OCI-LY7 (cell line): ENCODE results near the gene SLAMF1. TPM values are rescaled to one million over a fixed set of nuclear protein-coding genes. Genes with fewer than 3 reads are reported as not detected.
A peak's percentile ranks its signal among the peaks of the same experiment; 100 is the strongest.

ENCODE experiments used
- BruUV-seq: library from RNA; stranded (reverse); fragments of 400-500 nt; replicated peaks from 2 replicates; lab custom pipeline; 2021; lab: Mats Ljungman, UMichigan
- CTCF ChIA-PET: fragments of 300-600 bp; sonication (Branson Sonifier 250); formaldehyde crosslinking; loops from one replicate; lab custom pipeline; 2022; ENCODE audit warnings: antibody characterized with exemption; ENCODE audit not compliant: unreplicated experiment; lab: Charles Lee
- POLR2A ChIA-PET: fragments of 300-600 bp; sonication (Branson Sonifier 250); formaldehyde crosslinking; loops from one replicate; lab custom pipeline; 2022; ENCODE audit warnings: antibody characterized with exemption; lab: Charles Lee
- DNase-seq: peaks from one replicate; pipeline ENCODE4 v3.0.0-alpha.2; 2015; ENCODE audit warnings: low spot score
- H2AFZ ChIP-seq: fragments of 200-600 bp; sonication (generic), shearing (Covaris generic); 2 replicates; pipeline ENCODE4 v1.6.1; 2014; ENCODE audit warnings: mild to moderate bottlenecking, antibody characterized with exemption, low read length, moderate library complexity
- H3K27ac ChIP-seq: fragments of 200-600 bp; sonication (generic); 2 replicates; pipeline ENCODE4 v1.5.1; 2014; ENCODE audit warnings: mixed run types, low read depth, mild to moderate bottlenecking, moderate library complexity, low read length, inconsistent platforms; ENCODE audit not compliant: poor library complexity, severe bottlenecking
- H3K36me3 ChIP-seq: fragments of 200-600 bp; sonication (generic); 2 replicates; pipeline ENCODE4 v1.6.1; 2014; ENCODE audit warnings: mild to moderate bottlenecking, antibody characterized with exemption, low read length, moderate library complexity, mixed read lengths; ENCODE audit not compliant: insufficient read depth
- H3K4me1 ChIP-seq: fragments of 200-600 bp; sonication (generic); 2 replicates; pipeline ENCODE4 v1.5.1; 2014; ENCODE audit warnings: mild to moderate bottlenecking, low read length; ENCODE audit not compliant: insufficient read depth, poor library complexity, severe bottlenecking
- H3K4me2 ChIP-seq: fragments of 200-600 bp; sonication (generic); 2 replicates; pipeline ENCODE4 v1.6.1; 2014; ENCODE audit warnings: mild to moderate bottlenecking, low read length
- H3K4me3 ChIP-seq: fragments of 200-600 bp; sonication (generic); 2 replicates; pipeline ENCODE4 v1.5.1; 2014; ENCODE audit warnings: mild to moderate bottlenecking, low read depth, low read length; ENCODE audit not compliant: poor library complexity, severe bottlenecking
- H3K79me2 ChIP-seq: fragments of 200-600 bp; sonication (generic); 2 replicates; pipeline ENCODE4 v1.6.1; 2016; ENCODE audit warnings: low read depth, mild to moderate bottlenecking, low read length, moderate library complexity, mixed read lengths; ENCODE audit not compliant: insufficient read depth
- H3K9me2 ChIP-seq: fragments of 200-600 bp; sonication (generic); 2 replicates; pipeline ENCODE4 v1.6.1; 2016; ENCODE audit warnings: mild to moderate bottlenecking, low read length, mixed read lengths; ENCODE audit not compliant: insufficient read depth
- H3K9me3 ChIP-seq: fragments of 200-600 bp; sonication (generic); 2 replicates; pipeline ENCODE4 v1.6.1; 2014; ENCODE audit warnings: mild to moderate bottlenecking, mixed run types, low read length, mixed read lengths
- H4K20me1 ChIP-seq: fragments of 200-600 bp; sonication (generic); 2 replicates; pipeline ENCODE4 v1.6.1; 2014; ENCODE audit warnings: mild to moderate bottlenecking, antibody characterized with exemption, low read length, moderate library complexity, mixed read lengths; ENCODE audit not compliant: insufficient read depth
- EZH2phosphoT487 ChIP-seq: fragments of 200-600 bp; sonication (generic); IDR thresholded peaks from 2 replicates; pipeline ENCODE4 v1.6.1; 2018; ENCODE audit warnings: low read depth, borderline replicate concordance, mild to moderate bottlenecking, mixed run types, antibody characterized with exemption, low read length, moderate library complexity, mixed read lengths
- intact Hi-C: fragments of 100-400 bp; cut with micrococcal nuclease; formaldehyde crosslinking; loops from one replicate; pipeline ENCODE4 v1.10.0; 2022; ENCODE audit not compliant: unreplicated experiment
- total RNA-seq, 2 experiments: library from RNA; depleted of rRNA in 1 of 2; stranded (reverse); fragments of >200 nt in 1 of 2; shearing (Covaris generic) in 1 of 2; gene quantifications; 2 replicates each; pipeline ENCODE4 v1.2.3, GENCODE V29; 2014 to 2022
- TF ChIP-seq, protein P1 (sequence below): fragments of 200-600 bp; sonication (generic); conservative IDR thresholded peaks from 2 replicates; pipeline ENCODE4 v1.5.1; 2014; ENCODE audit warnings: mild to moderate bottlenecking, antibody characterized with exemption, low read length, moderate library complexity, mixed read lengths

The SLAMF1 gene
- total RNA-seq, 2 experiments from 2014 or later: 0.32 to 0.72 TPM

DNA sequence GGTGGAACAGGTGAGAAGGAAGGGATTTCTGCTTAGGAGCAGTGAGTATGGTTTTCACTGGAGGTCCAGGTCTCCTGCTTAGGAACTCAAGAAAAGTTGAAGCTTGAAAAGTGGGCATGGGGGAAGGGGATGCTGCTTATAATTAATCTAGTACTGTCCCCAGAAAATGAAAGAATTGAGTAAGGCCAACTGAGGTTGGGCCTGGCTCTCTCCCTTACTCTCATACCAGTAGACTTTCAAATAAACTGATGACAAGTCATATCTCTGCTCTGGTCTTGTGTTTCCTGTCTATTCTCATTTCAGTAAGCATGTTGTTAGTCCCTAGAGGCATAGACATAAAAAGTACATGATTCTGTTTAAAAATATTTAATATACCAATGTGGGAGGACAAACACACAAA, 38.4 kb upstream of the SLAMF1 start:
- H3K9me3 ChIP-seq: peaks cover 9% of the 10 kb centered on the region; the same call in 1 of the 2 replicates
- H2AFZ ChIP-seq: no peak overlapping the region
- no peaks in the 10 kb centered on the region for H3K9me2 ChIP-seq
- H4K20me1 ChIP-seq: no peaks in the 10 kb centered on the region; the same call in 1 of the 2 replicates
- H3K36me3 ChIP-seq: peaks cover 98% of the 10 kb centered on the region
- peaks cover 54% of the 10 kb centered on the region for H3K79me2 ChIP-seq
- BruUV-seq: no TSS peak
- H3K4me1 ChIP-seq: peaks cover 37% of the 10 kb centered on the region
- intact Hi-C loops: no loop called here
- H3K4me2 ChIP-seq: no peak overlapping the region
- no peak for DNase-seq
- ChIA-PET POLR2A (interaction anchor here (1.8 kb wide), 1 partner anchor 22 kb away, joined by 9 read pairs; no protein-coding TSS in a partner anchor), CTCF (no interaction called here)
- TF ChIP-seq, protein P1, sequence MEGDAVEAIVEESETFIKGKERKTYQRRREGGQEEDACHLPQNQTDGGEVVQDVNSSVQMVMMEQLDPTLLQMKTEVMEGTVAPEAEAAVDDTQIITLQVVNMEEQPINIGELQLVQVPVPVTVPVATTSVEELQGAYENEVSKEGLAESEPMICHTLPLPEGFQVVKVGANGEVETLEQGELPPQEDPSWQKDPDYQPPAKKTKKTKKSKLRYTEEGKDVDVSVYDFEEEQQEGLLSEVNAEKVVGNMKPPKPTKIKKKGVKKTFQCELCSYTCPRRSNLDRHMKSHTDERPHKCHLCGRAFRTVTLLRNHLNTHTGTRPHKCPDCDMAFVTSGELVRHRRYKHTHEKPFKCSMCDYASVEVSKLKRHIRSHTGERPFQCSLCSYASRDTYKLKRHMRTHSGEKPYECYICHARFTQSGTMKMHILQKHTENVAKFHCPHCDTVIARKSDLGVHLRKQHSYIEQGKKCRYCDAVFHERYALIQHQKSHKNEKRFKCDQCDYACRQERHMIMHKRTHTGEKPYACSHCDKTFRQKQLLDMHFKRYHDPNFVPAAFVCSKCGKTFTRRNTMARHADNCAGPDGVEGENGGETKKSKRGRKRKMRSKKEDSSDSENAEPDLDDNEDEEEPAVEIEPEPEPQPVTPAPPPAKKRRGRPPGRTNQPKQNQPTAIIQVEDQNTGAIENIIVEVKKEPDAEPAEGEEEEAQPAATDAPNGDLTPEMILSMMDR: no peak
- H3K4me3 ChIP-seq: no peak overlapping the region
- H3K27ac ChIP-seq: peak overlapping the region; percentile 11

DNA sequence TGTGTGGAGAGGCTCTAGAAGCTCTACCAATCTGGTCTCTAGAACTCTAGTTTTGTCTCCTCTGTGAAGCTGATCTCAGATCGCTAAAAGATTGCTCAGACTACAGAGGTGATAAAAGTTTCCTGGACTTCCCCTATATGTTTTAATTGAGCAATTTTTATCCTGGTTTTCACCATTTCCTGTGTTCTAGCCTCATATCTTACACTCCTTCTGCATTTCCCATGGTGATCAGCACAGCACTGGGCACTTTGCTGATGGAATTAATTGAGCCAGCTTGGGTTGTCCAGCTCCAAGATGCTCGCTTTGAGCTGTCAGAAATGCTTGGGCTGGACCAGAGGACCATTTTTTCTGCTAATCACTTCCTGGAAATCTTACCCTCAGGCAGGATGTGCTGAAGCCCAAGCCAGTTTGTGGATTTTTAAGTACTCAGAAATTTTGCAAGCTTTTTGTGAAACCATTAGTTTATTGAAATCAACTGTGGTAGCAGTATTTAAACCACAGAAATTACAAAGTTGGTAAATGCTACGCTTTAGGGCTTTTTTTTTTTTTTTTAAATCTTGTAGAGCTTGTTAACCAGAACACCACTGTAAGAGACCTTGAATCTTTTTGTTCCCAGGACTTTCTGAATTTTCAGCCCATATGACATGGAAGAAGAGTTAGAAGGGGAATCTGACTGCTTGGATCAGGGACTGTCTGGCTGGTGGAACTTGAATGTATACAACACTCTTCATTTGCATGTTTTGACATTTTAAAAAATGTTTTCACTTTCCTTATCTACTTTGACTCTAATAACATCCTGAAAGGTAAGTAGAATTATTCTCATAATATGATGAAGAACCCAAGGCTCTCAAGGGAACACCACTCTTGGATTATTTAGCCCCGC, 36.4 kb upstream of the SLAMF1 start:
- DNase-seq: no peak
- H3K4me3 ChIP-seq: no peak overlapping the region
- peaks cover 35% of the 10 kb centered on the region; the same call in 1 of the 2 replicates for H3K79me2 ChIP-seq
- BruUV-seq: no TSS peak
- peak overlapping the region; percentile 26 for H3K27ac ChIP-seq
- ChIA-PET CTCF (interaction anchor here (0.8 kb wide), 1 partner anchor 85 kb away, joined by 6 read pairs; no protein-coding TSS in a partner anchor), POLR2A (interaction anchor here (0.6 to 2.6 kb wide), 10 partner anchors 8 to 115 kb away, joined by 3 to 11 read pairs (median 4); partner anchors contain the start of gene CD48)
- peaks cover 37% of the 10 kb centered on the region for H3K4me1 ChIP-seq
- no peaks in the 10 kb centered on the region; the same call in 1 of the 2 replicates for H4K20me1 ChIP-seq
- H3K4me2 ChIP-seq: 0 out of 2 replicates have a peak overlapping the region, but pooled peaks have one; percentile 2
- H2AFZ ChIP-seq: no peak overlapping the region
- peaks cover 7% of the 10 kb centered on the region; the same call in 1 of the 2 replicates for H3K9me3 ChIP-seq
- H3K9me2 ChIP-seq: no peaks in the 10 kb centered on the region
- TF ChIP-seq, protein P1: no peak
- peaks cover 98% of the 10 kb centered on the region for H3K36me3 ChIP-seq
- intact Hi-C loops: no loop called here

DNA sequence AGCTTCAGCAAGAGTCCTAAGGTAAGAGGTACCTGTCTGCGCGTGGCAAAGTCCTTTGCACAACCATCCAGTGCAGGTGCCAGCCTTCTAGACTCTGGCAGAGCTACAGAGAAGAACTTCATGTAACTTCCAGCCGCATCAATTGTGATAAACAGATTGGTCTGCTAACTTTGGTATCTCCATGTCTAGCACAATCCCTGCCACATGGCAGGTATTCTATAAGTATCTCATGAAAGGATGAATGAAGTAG, 35.0 kb upstream of the SLAMF1 start:
- CTCF ChIA-PET: interaction anchor here (2.3 kb wide), 1 partner anchor 270 kb away, joined by 7 read pairs; no protein-coding TSS in a partner anchor
- no peaks in the 10 kb centered on the region for H3K9me2 ChIP-seq
- H3K9me3 ChIP-seq: no peaks in the 10 kb centered on the region
- H4K20me1 ChIP-seq: no peaks in the 10 kb centered on the region; the same call in 1 of the 2 replicates
- no TSS peak for BruUV-seq
- peaks cover 98% of the 10 kb centered on the region for H3K36me3 ChIP-seq
- POLR2A ChIA-PET: interaction anchor here (1.1 to 2.2 kb wide), 3 partner anchors 31 to 88 kb away, joined by 4 to 6 read pairs (median 4); no protein-coding TSS in a partner anchor
- no peak overlapping the region for H3K4me2 ChIP-seq
- intact Hi-C loops: loop anchor here (1.0 to 2.0 kb wide), 5 partner anchors 44 to 269 kb away; no protein-coding TSS in a partner anchor
- no peak for DNase-seq
- no peak overlapping the region for H3K27ac ChIP-seq
- TF ChIP-seq, protein P1: no peak
- TF ChIP-seq EZH2phosphoT487: no peak
- peaks cover 37% of the 10 kb centered on the region for H3K4me1 ChIP-seq
- no peak overlapping the region for H3K4me3 ChIP-seq
- H3K79me2 ChIP-seq: peaks cover 27% of the 10 kb centered on the region; the same call in 1 of the 2 replicates
- no peak overlapping the region for H2AFZ ChIP-seq
